ENCODE data around the gene NAV2.

The NAV2 gene

GRCh38 chr11:19866037-19866436 is 153.4 kb downstream of the NAV2 start:
- DNase-seq (ENCODE audit: low read depth): no peak

- DNase-seq (ENCODE audit: low read depth): no peak
Measured at GRCh38 chr11:19866521-19866920, 153.9 kb downstream of the NAV2 start.

- DNase-seq (ENCODE audit: low read depth): no peak
Measured at GRCh38 chr11:19867064-19867463, 154.4 kb downstream of the NAV2 start.

GRCh38 chr11:19868281-19868821 is 155.7 kb downstream of the NAV2 start:
- no peak for DNase-seq (ENCODE audit: low read depth)

- DNase-seq (ENCODE audit: low read depth): no peak
Measured at GRCh38 chr11:19868871-19869270, 156.2 kb downstream of the NAV2 start.

GRCh38 chr11:19869466-19869865 is 156.8 kb downstream of the NAV2 start:
- no peak for DNase-seq (ENCODE audit: low read depth)

- no peak for DNase-seq (ENCODE audit: low read depth)
Measured at GRCh38 chr11:19869946-19870589, 157.4 kb downstream of the NAV2 start.

- DNase-seq (ENCODE audit: low read depth): no peak
Measured at GRCh38 chr11:19871531-19871930, 158.9 kb downstream of the NAV2 start.

- no peak for DNase-seq (ENCODE audit: low read depth)
Measured at GRCh38 chr11:19872512-19873145, 160.0 kb downstream of the NAV2 start.

- DNase-seq (ENCODE audit: low read depth): no peak
Measured at GRCh38 chr11:19873730-19874129, 161.1 kb downstream of the NAV2 start.

- no peak for DNase-seq (ENCODE audit: low read depth)
Measured at GRCh38 chr11:19874266-19874665, 161.6 kb downstream of the NAV2 start.

GRCh38 chr11:19876750-19877149 is 164.1 kb downstream of the NAV2 start:
- no peak for DNase-seq (ENCODE audit: low read depth)

GRCh38 chr11:19878520-19878919 is 165.9 kb downstream of the NAV2 start:
- DNase-seq (ENCODE audit: low read depth): no peak

- DNase-seq (ENCODE audit: low read depth): no peak
Measured at GRCh38 chr11:19879307-19880087, 166.9 kb downstream of the NAV2 start.

GRCh38 chr11:19880088-19880345 is 167.4 kb downstream of the NAV2 start:
- DNase-seq (ENCODE audit: low read depth): no peak

- DNase-seq (ENCODE audit: low read depth): no peak
Measured at GRCh38 chr11:19881177-19881576, 168.5 kb downstream of the NAV2 start.

- no peak for DNase-seq (ENCODE audit: low read depth)
Measured at GRCh38 chr11:19882356-19882755, 169.7 kb downstream of the NAV2 start.

GRCh38 chr11:19886498-19886897 is 173.9 kb downstream of the NAV2 start:
- no peak for DNase-seq (ENCODE audit: low read depth)

GRCh38 chr11:19887842-19888241 is 175.2 kb downstream of the NAV2 start:
- DNase-seq (ENCODE audit: low read depth): no peak

- DNase-seq (ENCODE audit: low read depth): no peak
Measured at GRCh38 chr11:19889531-19889930, 176.9 kb downstream of the NAV2 start.

GRCh38 chr11:19890308-19890707 is 177.7 kb downstream of the NAV2 start:
- DNase-seq (ENCODE audit: low read depth): no peak

GRCh38 chr11:19891022-19891421 is 178.4 kb downstream of the NAV2 start:
- DNase-seq (ENCODE audit: low read depth): no peak

- no peak for DNase-seq (ENCODE audit: low read depth)
Measured at GRCh38 chr11:19892387-19892786, 179.8 kb downstream of the NAV2 start.

Data from CMK (cell line).